ENCODE data around the gene EWSR1. TPM values are rescaled to one million over a fixed set of nuclear protein-coding genes. Genes with fewer than 3 reads are reported as not detected.

The EWSR1 gene
- polyA plus RNA-seq, 1 donor from 2014 or later, result 277 TPM

- H2AFZ ChIP-seq (ENCODE audit: low read depth, low read length), result no peak overlapping the region
- peaks cover 9% of the 10 kb centered on the region for H3K36me3 ChIP-seq (ENCODE audit: insufficient read depth, low read length)
- TF ChIP-seq SMC3 (conservative IDR thresholded peaks at IDR 0.05; ENCODE audit: poor library complexity) (no peak), CTCF (IDR thresholded peaks at IDR 0.05; ENCODE audit: poor library complexity, severe bottlenecking) (no peak), EZH2 (IDR thresholded peaks at IDR 0.05; ENCODE audit: borderline replicate concordance, insufficient read depth, low read length, poor library complexity, severe bottlenecking) (no peak), POLR2AphosphoS5 (IDR thresholded peaks at IDR 0.05) (no peak), REST (IDR thresholded peaks at IDR 0.05; ENCODE audit: borderline replicate concordance) (no peak), RAD21 (conservative IDR thresholded peaks at IDR 0.05) (no peak), TAF1 (IDR thresholded peaks at IDR 0.05; ENCODE audit: low read depth) (no peak), MXI1 (conservative IDR thresholded peaks at IDR 0.05; ENCODE audit: poor library complexity, severe bottlenecking) (no peak)
- no peaks in the 10 kb centered on the region for H3K79me2 ChIP-seq (replicated peaks; ENCODE audit: insufficient read depth, low read length)
- H3K9me3 ChIP-seq (ENCODE audit: low read length), result no peaks in the 10 kb centered on the region
- H3K27ac ChIP-seq (ENCODE audit: low read length), result no peak overlapping the region
- no peaks in the 10 kb centered on the region for H3K9me2 ChIP-seq (ENCODE audit: insufficient read depth, low read length)
- H4K20me1 ChIP-seq (ENCODE audit: insufficient read depth), result no peaks in the 10 kb centered on the region
- no peaks in the 10 kb centered on the region for H3F3A ChIP-seq (ENCODE audit: insufficient read depth, low read length, poor library complexity, severe bottlenecking)
- H3K9ac ChIP-seq (ENCODE audit: low read length), result no peak overlapping the region
- H3K4me3 ChIP-seq (ENCODE audit: low read length), result no peak overlapping the region
- H3K4me2 ChIP-seq (ENCODE audit: low read length), result no peak overlapping the region
- no peaks in the 10 kb centered on the region for H3K27me3 ChIP-seq (ENCODE audit: insufficient read depth, low read depth, low read length)
Observed at GRCh38 chr22:29346659-29347058, 78.6 kb downstream of the EWSR1 start.

GRCh38 chr22:29348041-29348440 lies 80.0 kb downstream of the EWSR1 start:
- Histone ChIP-seq H3K36me3 (ENCODE audit: insufficient read depth, low read length) (peaks cover 9% of the 10 kb centered on the region), H3K79me2 (replicated peaks; ENCODE audit: insufficient read depth, low read length) (no peaks in the 10 kb centered on the region), H3K27me3 (ENCODE audit: insufficient read depth, low read depth, low read length) (no peaks in the 10 kb centered on the region), H3F3A (ENCODE audit: insufficient read depth, low read length, poor library complexity, severe bottlenecking) (no peaks in the 10 kb centered on the region), H3K4me3 (ENCODE audit: low read length) (no peak overlapping the region), H3K9me2 (ENCODE audit: insufficient read depth, low read length) (no peaks in the 10 kb centered on the region), H2AFZ (ENCODE audit: low read depth, low read length) (no peak overlapping the region), H3K9ac (ENCODE audit: low read length) (no peak overlapping the region), H3K9me3 (ENCODE audit: low read length) (no peaks in the 10 kb centered on the region), H3K4me2 (ENCODE audit: low read length) (no peak overlapping the region), H3K27ac (ENCODE audit: low read length) (no peak overlapping the region), H4K20me1 (ENCODE audit: insufficient read depth) (no peaks in the 10 kb centered on the region)
- no peak for TF ChIP-seq CTCF (IDR thresholded peaks at IDR 0.05; ENCODE audit: poor library complexity, severe bottlenecking)
- no peak for TF ChIP-seq EP300 (conservative IDR thresholded peaks at IDR 0.05; ENCODE audit: poor library complexity, severe bottlenecking)
- TF ChIP-seq RAD21 (conservative IDR thresholded peaks at IDR 0.05), result no peak
- no peak for TF ChIP-seq POLR2AphosphoS5 (IDR thresholded peaks at IDR 0.05)
- TF ChIP-seq TAF1 (IDR thresholded peaks at IDR 0.05; ENCODE audit: low read depth), result no peak
- no peak for TF ChIP-seq REST (IDR thresholded peaks at IDR 0.05; ENCODE audit: borderline replicate concordance)

All from neural cell (in vitro differentiated cells).